GM03348 (cell line): Measurements from ENCODE around the gene MRPL34.
"Not testable (repeated sequence)": the region's sequence is repeated elsewhere in the genome, so short reads cannot be mapped to it uniquely, and the experiment has no call there.

Source experiments
- DNase-seq: peaks from one replicate; pipeline ENCODE4 v3.0.0; 2012; ENCODE audit warnings: low spot score

Gene MRPL34

DNA sequence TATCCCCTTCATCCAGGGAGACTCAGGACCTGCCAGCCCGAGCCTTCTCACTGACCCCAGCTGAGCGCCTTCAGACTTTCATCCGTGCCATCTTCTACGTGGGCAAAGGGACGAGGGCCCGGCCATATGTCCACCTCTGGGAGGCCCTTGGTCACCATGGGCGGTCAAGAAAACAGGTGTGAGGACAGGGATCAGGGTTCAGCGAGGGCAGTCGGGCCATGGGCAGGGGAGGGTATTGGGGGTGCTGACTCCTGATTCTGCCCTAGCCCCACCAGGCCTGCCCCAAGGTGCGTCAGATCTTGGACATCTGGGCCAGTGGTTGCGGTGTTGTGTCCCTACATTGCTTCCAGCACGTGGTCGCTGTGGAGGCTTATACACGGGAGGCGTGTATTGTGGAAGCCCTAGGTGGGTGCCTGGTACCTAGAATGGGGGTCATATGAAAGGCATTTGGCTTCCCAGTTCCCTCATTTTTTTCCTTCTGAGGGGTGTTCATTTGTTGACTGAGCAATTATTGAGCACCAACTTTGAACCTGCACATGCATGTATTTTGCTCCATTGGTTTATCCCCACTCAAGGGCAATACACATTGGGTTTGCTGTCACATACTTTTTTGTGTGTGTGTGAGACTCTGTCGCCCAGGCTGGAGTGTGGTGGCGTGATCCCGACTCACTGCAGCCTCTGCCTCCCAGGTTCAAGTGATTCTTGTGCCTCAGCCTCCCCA, 20.1 kb upstream of the MRPL34 start:
- DNase-seq = no peak

DNA sequence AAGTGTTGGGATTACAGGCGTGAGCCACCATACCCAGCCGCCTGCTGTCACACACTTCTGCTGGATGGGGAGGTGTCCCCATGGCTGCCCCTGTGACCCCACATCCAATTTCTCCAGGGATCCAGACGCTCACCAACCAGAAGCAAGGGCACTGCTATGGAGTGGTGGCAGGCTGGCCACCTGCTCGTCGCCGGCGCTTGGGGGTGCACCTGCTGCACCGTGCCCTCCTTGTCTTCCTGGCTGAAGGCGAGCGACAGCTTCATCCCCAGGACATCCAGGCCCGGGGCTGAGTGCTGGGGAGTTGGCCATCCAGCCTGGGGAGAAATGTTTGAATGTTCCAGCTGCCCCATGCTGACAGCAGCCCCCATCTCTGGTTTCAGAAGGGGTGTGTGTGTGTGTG, 19.4 kb upstream of the MRPL34 start:
- no peak for DNase-seq

DNA sequence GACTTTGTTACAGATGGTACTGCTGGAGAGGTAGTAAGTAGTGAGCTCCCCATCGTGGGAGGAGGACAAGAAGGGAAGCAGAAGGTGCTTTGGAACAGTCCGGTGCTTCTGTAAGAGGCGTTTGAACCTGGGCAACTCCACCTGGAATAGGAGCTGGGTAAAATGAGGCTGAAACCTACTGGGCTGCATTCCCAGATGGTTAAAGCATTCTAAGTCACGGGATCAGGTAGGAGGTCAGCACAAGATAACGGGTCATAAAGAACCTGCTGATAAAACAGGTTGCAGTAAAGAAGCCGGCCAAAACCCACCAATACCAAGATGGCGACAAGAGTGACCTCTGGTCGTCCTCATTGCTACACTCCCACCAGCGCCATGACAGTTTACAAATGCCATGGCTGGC, 18.9 kb upstream of the MRPL34 start:
- DNase-seq = no peak

DNA sequence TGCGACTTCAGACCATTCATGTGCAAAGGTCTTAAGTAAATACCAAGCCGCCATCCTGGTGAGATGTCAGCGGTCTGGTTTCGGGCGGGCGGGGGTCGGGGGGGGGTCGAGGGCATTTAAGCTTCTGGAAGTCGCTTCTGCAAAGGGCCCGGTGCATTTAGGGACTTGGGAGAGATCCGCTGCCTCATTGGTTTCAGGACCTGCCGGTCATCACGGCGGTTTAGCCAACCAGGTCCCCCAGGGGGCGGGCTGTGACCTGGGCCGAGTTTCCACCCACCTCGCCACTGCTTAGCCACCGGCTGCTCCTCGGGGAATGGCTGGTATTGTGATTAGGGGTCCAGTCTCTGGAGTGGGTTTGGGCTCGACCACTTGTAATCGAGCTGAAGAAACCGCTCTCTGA, 16.2 kb upstream of the MRPL34 start:
- peak; percentile 94 for DNase-seq

DNA sequence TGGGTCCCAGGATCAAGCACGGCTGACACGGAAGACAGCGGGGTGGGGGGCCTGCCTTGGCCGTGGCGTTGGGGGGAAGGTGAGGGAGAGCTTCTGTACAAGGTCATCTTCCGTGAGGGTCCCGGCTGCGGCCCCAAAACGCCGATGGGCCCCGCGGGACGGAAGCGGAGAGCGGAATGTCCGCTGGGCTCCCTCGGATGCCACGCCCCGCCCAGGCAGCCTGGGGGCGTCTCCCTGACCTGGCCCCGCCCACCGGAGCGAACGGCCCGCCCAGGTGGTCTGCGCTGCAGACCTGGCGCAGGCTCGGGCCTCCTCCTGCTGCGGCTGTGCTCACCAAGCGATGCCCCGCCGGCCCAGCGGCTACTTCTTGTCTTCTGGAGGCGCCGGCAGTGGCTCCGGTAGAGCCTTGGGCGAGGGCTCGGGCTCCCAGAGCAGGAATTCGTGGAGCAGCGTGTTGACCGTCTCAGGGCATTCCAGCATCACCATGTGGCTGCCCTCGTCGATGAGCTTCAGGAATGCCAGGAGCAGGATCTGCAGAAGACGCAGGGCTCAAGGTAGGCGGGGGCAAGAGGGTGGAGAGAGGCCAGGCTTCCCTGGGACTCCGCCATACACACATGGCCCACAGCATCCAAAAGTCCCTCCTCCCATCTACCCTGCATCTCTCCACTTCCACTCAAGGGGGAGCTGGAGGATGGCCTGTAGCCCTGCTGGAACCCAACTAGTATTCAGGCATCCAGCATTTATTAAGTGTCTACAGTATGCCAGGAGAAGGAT, 13.2 kb upstream of the MRPL34 start:
- DNase-seq = peak; percentile 95

DNA sequence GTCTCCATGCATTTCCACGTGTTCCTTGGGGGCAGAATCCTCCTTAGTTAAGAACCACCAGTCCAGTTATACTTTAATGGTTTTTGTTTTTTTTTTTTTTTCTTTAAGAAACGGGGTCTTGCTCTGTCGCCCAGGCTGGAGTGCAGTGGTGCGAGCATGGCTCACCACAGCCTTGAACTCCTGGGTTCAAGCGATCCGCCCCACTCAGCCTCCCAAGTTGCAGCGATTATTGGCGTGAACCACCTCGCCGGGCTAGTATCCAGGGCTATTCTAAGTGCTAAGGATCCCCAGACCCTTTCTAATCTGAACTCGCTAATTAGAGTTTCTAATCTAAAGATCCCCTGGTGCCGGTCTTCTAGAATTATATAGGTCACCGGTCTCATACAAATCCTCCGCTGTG, 12.1 kb upstream of the MRPL34 start:
- no peak for DNase-seq

DNA sequence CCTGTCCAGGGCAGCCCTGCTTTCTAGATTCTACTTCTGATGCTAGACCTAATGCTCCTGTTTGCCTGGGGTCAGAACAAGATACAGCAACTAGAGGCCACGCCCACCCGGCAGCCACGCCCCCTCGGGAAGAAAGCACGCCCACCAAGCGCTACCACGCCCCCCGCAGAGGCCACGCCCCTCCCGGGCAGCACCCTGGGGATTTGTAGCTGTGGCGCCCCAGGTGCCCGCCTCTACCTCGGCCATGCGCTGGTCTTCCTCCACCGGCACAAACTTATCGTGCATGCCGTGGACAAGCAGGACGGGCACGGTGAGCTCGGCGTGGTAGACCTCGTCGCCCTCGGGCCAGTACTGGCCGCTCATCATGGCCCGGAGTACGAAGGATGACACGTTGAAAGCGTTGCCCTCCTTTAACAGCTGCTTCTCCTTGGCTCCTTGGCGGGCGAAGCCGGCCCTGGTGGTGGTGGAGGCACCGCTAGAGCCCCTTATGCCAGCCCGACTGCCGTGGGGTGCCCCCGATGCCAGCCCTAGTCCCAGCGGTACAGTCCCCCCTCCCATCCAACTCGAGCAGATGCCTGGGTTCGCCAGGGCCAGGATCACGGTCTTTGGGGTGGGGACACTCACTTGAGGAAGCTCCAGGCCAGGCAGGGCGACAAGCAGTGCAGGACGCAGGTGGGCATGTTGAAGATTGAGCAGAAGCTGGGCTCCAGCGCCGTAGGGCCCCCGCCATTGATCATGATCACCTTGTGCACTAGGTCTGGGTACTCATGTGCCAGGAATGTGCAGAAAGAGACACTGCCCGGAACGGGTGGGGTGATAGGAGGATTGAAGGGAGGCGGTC, 11.4 kb upstream of the MRPL34 start:
- DNase-seq = peak; percentile 61

DNA sequence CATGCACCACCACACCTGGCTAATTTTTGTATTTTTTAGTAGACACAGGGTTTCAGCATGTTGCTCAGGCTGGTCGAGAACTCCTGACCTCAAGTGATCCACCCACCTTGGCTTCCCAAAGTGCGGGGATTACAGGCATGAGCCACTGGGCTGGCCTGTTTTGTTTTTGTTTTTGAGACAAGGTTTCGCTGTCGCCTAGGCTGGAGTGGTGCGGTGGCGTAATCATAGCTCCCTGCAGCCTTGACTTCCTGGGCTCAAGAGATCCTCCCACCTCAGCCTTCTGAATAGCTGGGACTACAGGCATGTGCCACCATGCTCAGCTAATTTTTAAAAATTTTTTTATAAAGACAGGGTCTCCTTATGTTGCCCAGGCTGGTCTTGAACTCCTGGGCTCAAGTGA, 10.1 kb upstream of the MRPL34 start:
- DNase-seq = not testable (repeated sequence)

DNA sequence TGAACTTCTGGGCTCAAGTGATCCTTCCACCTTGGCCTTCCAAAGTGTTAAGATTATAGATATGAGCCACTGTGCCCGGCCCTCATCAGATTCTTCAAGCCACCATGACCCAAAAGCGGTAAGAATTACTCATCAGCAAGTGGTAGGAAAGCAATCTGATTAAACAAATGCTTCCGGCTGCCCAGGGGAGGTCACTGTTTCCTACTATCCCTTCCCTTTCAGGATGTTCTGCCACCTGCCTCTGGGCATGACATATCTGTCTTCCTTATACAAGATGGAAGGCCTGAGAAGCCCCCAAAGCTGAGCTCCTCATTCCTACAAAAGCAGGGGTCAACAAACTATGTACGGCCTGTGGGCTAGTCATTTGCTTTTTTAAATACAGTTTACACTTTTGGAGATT, 9.4 kb upstream of the MRPL34 start:
- no peak for DNase-seq

DNA sequence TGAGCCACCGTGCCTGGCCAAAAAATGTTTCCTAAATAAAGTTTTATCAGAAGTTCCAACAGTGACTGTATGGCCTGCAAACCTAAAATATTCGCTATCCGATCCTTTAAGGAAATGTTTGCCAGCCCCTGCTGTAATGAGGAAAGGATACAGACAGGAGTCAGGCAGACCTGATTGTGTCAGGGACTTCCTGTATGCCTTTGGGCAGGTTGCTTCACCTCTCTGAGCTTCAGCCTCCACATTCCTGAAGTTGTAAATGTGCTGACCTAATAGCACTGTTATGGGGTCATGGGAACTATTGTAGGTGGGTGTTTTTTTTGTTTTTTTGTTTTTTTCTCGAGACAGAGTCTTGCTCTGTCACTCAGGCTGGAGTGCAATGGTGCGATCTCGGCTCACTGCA, 8.7 kb upstream of the MRPL34 start:
- DNase-seq = no peak

DNA sequence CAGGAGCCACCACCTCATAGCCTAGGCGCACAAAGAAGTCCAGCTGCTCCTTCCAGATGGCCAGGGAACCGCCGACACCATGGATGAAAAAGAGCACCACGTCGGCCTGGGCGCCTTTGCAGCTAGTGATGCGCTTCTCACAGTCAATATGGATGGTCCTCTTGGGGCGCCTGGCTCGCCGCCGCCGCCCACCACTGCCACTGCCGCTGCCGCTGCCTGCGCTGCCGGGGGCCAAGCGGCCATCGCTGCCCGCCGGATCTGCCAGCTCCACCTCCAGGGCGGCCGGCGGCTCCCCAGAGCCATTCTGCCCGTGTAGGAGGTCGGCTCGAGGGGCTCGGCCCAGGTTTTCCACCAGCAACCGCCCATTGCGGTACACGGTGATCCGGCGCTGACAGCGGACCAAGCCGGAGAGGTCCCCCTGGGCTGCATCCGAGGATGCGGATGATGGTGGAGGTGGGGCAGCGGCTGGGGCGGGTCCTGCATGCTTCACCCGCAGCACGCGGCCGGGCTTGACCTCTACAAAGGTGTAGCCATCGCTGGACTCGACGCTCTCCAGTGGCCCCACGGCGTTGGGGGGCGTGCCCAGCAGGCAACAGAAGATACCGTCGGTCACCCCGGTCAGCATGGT, 4.6 kb upstream of the MRPL34 start:
- DNase-seq = no peak

DNA sequence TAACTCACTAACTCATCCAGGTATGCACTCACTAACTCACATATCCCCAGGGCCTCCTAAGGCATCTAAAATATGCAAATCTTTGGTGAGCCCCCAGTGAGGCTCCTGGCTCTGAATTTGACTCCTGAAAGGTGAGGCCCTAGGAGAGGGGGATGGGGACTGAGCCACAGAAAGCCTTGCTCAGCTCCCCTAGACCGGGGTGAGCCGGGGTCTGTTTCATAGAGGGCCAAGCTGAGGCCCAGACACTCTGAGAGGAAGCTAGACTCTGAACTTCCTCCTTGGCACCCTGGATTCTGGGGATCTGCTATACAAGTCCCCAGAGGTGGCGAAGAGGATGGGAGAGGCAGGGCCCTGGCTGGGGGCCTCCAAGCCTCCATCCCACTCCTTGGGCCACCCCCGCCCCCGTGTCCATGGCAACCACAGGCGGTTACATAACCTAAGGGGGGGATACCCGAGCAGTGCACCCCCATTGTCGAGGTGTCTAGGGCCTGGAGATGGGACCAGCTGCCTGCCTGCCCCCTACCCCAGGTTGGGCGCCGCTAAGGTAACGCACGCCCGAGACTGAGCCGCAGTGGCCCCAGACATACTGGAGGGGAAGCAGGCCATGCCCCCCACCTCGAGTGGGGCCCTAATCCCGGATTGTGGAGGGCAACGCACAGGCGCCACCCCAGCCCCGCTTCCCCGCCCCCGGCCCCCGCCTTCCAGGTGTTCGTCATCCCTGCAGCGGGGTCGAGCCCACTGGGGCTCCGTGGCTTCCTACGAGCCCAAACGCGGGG, 3.1 kb upstream of the MRPL34 start:
- peak; percentile 28 for DNase-seq

DNA sequence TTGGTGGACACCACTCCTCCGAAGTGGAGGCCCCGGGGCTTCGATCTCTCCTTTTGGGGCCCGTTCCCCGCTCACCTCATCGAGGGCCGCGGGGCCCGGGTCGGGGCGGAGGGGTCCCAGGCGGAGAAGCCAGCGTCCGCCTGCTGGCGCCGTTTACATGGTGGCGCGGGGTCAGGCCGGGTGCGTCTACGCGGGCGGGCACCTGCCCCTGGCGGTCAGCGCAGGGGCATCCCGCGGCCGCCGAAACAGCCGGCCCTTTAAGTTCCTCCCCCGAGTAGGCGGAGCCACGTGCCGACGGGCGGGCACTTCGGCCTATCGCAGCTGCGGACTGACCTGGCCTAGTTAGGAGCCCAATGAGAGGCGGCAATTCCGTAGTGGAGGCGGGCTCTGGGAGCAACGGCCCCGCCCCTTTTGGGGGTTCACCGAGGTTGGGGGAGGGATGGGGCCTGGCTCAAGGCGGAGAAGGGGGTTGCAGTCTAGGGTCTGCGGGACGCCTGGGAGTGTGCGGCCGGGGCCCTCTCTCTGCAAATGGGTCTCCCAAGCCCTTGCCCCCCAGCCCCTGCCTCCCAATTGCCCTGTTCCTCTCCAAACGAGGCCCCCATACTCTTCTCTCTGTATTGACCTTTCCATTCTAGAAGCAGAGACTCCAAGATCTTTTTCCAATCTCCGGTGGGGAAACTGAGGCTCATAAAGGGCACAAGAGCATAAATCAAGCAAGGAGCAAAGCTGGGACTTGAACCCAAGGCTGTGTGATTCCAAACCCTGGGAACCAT, 2.3 kb upstream of the MRPL34 start, which contains the start of gene ABHD8:
Gene ABHD8 (minus strand): TSS at position 259 of the 773 bp plus-strand sequence. CDS start 1,809 bp downstream, outside the sequence.
- DNase-seq = peak; percentile 98

DNA sequence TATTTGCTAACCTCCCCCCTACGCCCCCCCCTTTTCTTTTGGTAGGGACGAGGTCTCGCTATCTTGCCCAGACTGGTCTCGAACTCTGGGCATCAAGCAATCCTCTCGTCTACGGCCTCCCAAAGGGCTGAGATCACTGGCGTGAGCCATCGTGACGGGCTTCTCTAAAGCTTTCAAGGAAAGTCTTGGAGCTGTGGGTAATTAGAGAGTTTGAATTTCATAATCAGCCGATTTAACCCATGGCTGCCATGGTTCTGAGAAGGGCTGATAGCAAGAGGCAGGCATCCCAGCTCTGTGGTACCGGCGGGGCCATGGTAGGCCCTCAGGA, 1.8 kb upstream of the MRPL34 start:
- no peak for DNase-seq

DNA sequence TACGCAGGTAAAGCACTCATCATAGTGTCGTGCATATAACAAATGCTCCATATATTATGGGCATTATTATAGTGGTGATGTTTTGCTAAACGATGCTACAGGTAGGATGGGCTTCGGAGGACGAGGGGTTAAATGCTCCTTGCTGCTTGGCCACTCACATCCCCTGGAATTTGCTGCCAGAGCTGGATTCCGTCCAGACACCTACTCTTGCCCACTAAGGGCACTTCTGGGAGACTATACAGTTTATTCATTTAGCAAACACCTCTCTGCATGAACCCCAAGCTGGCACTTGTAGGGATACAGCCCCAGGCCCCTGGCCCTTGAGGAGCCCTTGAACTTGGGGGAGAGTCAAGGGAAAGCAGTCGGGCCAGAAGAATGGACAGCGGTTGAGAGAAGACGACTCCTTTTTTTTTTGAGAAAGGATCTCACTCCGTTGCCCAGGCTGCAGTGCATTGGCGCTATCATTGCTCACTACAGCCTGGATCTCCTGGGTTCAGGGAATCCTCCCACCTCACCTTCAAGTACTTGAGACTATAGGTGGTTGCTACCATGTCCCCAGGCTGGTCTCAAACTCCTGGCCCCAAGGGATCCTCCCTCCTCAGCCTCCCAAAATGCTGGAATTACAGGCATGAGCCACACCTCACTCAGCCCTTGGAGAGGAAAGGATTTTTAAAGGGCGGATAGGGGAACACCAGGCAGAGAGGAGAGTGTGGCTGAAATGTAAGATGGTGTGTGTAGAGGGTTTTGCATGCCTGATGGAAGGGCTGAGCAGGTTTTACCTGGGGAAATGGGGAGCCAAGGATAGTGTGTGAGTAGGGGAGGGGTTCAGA, 1.1 kb upstream of the MRPL34 start:
- DNase-seq = no peak

DNA sequence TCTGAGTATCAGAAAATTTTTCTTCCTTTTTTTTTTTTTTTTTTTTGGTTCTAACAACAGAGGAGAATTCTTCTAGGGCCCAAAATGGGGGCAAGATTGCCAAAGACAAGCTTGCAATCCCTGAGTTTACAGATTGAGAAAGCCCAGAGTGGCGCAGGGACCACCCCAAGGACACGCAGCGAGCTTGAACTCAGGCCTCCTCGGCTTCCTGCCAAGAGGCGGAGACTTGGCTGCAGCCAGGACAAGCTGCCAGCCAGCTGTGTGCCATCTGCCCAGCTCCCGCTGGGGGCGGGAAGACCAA, 506 bp upstream of the MRPL34 start:
- no peak for DNase-seq

DNA sequence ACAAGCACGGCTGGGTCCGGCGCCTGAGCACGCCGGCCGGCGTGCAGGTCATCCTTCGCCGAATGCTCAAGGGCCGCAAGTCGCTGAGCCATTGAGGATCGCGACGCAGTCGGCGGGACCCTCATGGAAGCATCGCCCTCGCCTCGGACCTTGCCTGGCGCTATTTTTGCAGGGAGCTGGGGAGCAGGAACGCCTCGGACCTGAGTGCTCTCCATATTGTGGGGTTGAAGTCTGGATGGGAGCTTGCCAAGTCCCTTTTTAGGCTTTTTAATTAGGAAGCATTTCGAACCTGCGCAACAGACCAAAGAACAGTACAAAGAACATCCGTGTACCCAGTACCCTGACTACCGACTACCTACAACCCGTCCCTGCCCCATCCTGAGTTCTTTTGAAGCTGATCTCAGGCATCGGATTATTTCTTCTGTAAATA, 628 bp downstream of the MRPL34 start:
- DNase-seq = no peak

DNA sequence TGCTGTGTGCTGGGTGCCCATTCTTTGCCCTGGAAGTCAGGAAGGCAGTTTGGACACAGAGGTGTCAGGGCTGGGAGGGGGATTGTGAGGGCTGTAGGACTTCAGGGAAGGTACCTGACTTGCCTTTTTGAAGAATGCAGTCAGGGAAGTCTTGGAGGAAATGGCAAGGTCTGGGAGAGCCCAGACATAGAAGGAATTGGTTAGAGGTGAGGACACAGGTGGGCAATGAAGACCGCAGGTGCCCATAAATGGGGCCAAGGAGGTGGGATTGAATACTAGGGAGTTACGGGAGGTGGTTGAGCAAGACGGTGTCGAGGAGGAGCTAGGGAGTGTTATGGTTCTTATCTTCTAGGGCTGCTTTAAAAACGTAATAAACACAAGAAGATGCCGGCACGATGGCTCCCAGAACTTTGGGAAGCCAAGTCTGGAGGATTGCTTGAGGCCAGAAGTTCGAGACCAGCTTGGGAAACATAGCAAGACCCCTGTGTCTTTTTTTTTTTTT, 2.3 kb downstream of the MRPL34 start:
- no peak for DNase-seq

DNA sequence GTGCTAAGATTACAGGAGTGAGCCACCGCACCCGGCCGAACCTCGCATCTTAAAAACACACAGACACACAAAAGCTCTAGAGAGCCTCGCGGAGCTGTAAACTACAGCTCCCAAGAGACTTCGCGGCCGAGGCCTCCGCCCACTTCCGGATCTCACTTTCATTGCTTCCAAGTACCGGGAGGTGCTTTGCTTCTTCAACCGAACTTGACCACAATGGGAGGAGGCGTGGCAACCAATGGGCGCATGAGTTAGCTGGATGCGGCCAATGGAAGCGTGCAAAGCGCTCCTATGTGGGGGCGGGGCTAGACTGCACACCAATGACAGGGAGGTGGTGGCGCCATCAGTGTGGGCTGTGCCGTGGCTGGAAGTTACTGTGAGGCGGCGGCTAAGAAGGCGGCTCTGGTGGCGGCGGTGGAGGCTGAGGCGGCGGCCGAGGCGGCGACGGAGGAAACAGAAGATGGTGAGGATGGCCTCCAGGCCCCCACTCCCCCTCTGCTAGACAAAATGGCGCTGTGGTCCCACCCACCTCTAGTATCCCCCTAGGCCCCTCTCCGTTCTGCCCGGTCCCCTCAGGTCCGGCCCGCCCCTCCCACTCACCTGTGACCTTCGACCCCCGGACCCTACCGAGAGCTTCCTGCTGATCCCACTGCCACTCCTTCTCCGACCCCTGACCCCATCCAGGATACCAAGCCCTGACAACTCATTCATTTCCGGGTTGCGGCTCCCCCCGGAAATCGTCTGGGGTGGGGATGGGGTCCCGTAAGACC, 3.7 kb downstream of the MRPL34 start, which contains the start of gene DDA1:
Gene DDA1 (plus strand): TSS at position 366 of the 767 bp plus-strand sequence. CDS start 92 bp downstream, at position 458.
- peak; percentile 98 for DNase-seq
